K562 (cell line): ENCODE measurements around the gene MTERF4. TPM values are rescaled to one million over a fixed set of nuclear protein-coding genes. Genes with fewer than 3 reads are reported as not detected.

Experiments
- BRD4 ChIP-seq: fragments of 200-600 bp; sonication (generic); IDR thresholded peaks from 2 replicates; pipeline ENCODE4 v1.6.1; 2017; ENCODE audit warnings: inconsistent platforms
- BRF2 ChIP-seq: IDR thresholded peaks from 3 replicates; pipeline ENCODE4 v1.6.1; 2011; ENCODE audit warnings: borderline replicate concordance, mild to moderate bottlenecking; ENCODE audit not compliant: insufficient read length, insufficient read depth
- FOXM1 ChIP-seq, 2 experiments: fragments of 450-650 bp in 1 of 2; sonication (generic) in 1 of 2; formaldehyde crosslinking in 1 of 2; IDR thresholded peaks; 2 replicates each; pipeline versions ENCODE4 v1.6.1 to v1.9.0; 2017 to 2022; ENCODE audit warnings: low read depth in 2 of 2, mild to moderate bottlenecking in 2 of 2, missing genetic modification reagents in 1 of 2, moderate library complexity in 1 of 2
- MAZ ChIP-seq, 2 experiments: fragments of 450-650 bp in 1 of 2; sonication (generic) in 1 of 2; formaldehyde crosslinking; IDR thresholded peaks in 1 of 2; conservative IDR thresholded peaks in 1 of 2; 2 replicates each; pipeline versions ENCODE4 v1.4.0 to v1.5.0; 2020; ENCODE audit warnings: mild to moderate bottlenecking in 1 of 2, missing genetic modification reagents in 1 of 2
- NKRF ChIP-seq: fragments of 450-650 bp; IDR thresholded peaks from 2 replicates; pipeline ENCODE4 v1.6.1; 2016; ENCODE audit warnings: borderline replicate concordance
- SNRNP70 ChIP-seq: fragments of 200-400 bp; formaldehyde crosslinking; optimal IDR thresholded peaks from 2 replicates; pipeline ENCODE3; 2017; ENCODE audit warnings: low read depth, low read length
- TFAP4 ChIP-seq: sonication (generic); formaldehyde crosslinking; IDR thresholded peaks from 2 replicates; pipeline ENCODE4 v1.8.0; 2022; ENCODE audit warnings: missing genetic modification reagents, mild to moderate bottlenecking, moderate library complexity, borderline replicate concordance
- ZBTB2 ChIP-seq: fragments of 450-650 bp; IDR thresholded peaks from 2 replicates; pipeline ENCODE4 v1.6.1; 2016; ENCODE audit warnings: antibody characterized with exemption
- ZNF134 ChIP-seq: fragments of 250-450 bp; sonication (Bioruptor Pico); conservative IDR thresholded peaks from 2 replicates; pipeline ENCODE4 v1.4.0; 2020
- ZNF318 ChIP-seq, 2 experiments: fragments of 450-650 bp; IDR thresholded peaks; 2 replicates each; pipeline ENCODE4 v1.6.1; 2016; ENCODE audit warnings: mild to moderate bottlenecking in 2 of 2, borderline replicate concordance in 1 of 2, low read depth in 1 of 2, moderate library complexity in 1 of 2
- polyA plus RNA-seq, 8 experiments: library from polyadenylated mRNA; depleted of rRNA in 4 of 8; stranded (reverse) in 5 of 8; unstranded in 3 of 8; fragments of >200 nt; fragmentation: Nextera tagmentation in 2 of 8; fragmentation: Illumina TruSeq in 1 of 8; extraction: Ambion mirVana in 2 of 8; extraction: Trizol in 1 of 8; gene quantifications; 2 replicates each; pipeline versions ENCODE4 v1.2.1 to v1.2.3, GENCODE V29; 2011 to 2014; ENCODE audit warnings: inconsistent platforms in 1 of 8, missing spikeins in 1 of 8
- total RNA-seq, 7 experiments: library from RNA; depleted of rRNA in 6 of 7; stranded (reverse); fragments of >200 nt in 6 of 7; fragmentation: Illumina TruSeq in 2 of 7; extraction: Trizol in 2 of 7; gene quantifications; 2 replicates each; pipeline versions ENCODE4 v1.2.1 to v1.2.3, GENCODE V29; 2011 to 2021; ENCODE audit warnings: low replicate concordance in 1 of 7

The MTERF4 gene
- total and polyA plus RNA-seq, 9 of the 15 experiments (the other 6 are each of a cell fraction or from before 2014, with no cell fraction given) = 15.3 to 29.6 (median 21.2) TPM

GRCh38 chr2:241150660-241151530, 48.8 kb upstream of the MTERF4 start (continued):
- TF ChIP-seq ZNF318 (IDR thresholded peaks at IDR 0.05; ENCODE audit: borderline replicate concordance in 1 of 2, low read depth in 1 of 2) (no peak), FOXM1 (IDR thresholded peaks at IDR 0.05; ENCODE audit: low read depth) (no peak), FOXM1 (CRISPR knock-in tag; IDR thresholded peaks at IDR 0.05; ENCODE audit: low read depth) (0 out of 2 replicates have a peak, but pooled peaks have one; percentile 16), BRD4 (no peak), MAZ (CRISPR knock-in tag; conservative IDR thresholded peaks at IDR 0.05 in 1 of 2, IDR thresholded peaks at IDR 0.05 in 1 of 2) (0 out of 4 replicates have a peak, but pooled peaks of 1 of the 2 experiments have one; percentile 13), ZBTB2 (no peak), NKRF (no peak), SNRNP70 (no peak), TFAP4 (0 out of 2 replicates have a peak, but pooled peaks have one; percentile 7), BRF2 (no peak), ZNF134 (CRISPR knock-in tag) (no peak)
